B cell (primary cell): ENCODE measurements around the gene NCKIPSD.

Experiments
- EZH2 ChIP-seq: IDR thresholded peaks from 2 replicates; pipeline ENCODE4 v1.6.1; 2012; ENCODE audit warnings: borderline replicate concordance, low read depth, mild to moderate bottlenecking, moderate library complexity, low read length; ENCODE audit not compliant: insufficient read depth, poor library complexity, severe bottlenecking
- TF ChIP-seq, protein P1 (sequence below): fragments of 200-600 bp; IDR thresholded peaks from one replicate; pipeline ENCODE4 v1.8.0; 2022; ENCODE audit warnings: antibody characterized with exemption, mild to moderate bottlenecking

DNA sequence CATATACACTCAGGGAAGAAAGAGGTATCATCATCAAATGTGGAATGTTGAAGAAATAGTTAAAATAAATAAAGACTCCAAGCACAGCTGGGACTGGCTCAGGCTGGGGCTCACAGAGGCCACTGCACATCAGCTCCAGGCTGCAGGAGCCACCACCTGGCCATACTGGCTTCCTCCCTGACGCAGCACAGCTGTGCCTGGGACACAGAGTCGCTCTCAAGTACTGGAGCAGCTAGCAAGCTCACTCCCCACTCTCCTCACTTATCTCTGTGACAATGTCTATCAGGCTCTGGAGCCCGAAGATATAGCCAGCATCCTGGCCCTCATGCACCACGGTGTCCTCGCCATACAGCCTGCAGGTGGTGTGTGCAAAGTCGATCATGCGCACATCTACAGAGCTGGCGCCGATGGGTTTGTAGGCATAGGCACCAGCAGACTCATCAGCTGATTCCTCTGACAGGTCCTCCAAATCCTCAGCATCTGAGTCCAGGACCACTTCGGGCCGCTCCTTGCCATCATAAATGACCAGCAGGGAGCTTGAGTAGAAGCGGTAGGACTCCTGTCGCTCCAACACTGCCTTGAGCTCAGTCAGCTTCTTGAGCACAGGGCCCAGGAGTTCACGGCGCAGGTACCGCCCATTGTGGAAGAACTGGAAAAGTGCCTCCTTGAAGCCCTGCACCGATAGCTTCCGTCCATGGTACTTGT is 2.5 kb upstream of the NCKIPSD start:
- TF ChIP-seq, protein P1, sequence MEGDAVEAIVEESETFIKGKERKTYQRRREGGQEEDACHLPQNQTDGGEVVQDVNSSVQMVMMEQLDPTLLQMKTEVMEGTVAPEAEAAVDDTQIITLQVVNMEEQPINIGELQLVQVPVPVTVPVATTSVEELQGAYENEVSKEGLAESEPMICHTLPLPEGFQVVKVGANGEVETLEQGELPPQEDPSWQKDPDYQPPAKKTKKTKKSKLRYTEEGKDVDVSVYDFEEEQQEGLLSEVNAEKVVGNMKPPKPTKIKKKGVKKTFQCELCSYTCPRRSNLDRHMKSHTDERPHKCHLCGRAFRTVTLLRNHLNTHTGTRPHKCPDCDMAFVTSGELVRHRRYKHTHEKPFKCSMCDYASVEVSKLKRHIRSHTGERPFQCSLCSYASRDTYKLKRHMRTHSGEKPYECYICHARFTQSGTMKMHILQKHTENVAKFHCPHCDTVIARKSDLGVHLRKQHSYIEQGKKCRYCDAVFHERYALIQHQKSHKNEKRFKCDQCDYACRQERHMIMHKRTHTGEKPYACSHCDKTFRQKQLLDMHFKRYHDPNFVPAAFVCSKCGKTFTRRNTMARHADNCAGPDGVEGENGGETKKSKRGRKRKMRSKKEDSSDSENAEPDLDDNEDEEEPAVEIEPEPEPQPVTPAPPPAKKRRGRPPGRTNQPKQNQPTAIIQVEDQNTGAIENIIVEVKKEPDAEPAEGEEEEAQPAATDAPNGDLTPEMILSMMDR = no peak
- TF ChIP-seq EZH2 = no peak
